PC-9 (cell line): ENCODE results near the gene CALD1. TPM values are rescaled to one million over a fixed set of nuclear protein-coding genes. Genes with fewer than 3 reads are reported as not detected.

Experiments used
- BruUV-seq: library from RNA; stranded (reverse); fragments of 400-500 nt; replicated peaks from 2 replicates; lab custom pipeline; 2021; lab: Mats Ljungman, UMichigan
- CTCF ChIA-PET: fragments of 300-600 bp; sonication (Branson Sonifier 250); formaldehyde crosslinking; loops from one replicate; lab custom pipeline; 2022; ENCODE audit warnings: antibody characterized with exemption; lab: Charles Lee
- POLR2A ChIA-PET: fragments of 300-600 bp; sonication (Branson Sonifier 250); formaldehyde crosslinking; loops from one replicate; lab custom pipeline; 2022; ENCODE audit warnings: antibody characterized with exemption; ENCODE audit not compliant: unreplicated experiment; lab: Charles Lee
- DNase-seq, 2 experiments: peaks; one replicate each; pipeline versions ENCODE4 v3.0.0 to v3.0.0-alpha.2; 2015 to 2022; ENCODE audit warnings: mixed read lengths in 1 of 2
- H2AFZ ChIP-seq: fragments of 200-600 bp; sonication (generic); 2 replicates; pipeline ENCODE4 v1.8.1; 2017; ENCODE audit warnings: antibody characterized with exemption
- H3F3A ChIP-seq: fragments of 200-600 bp; sonication (generic); 2 replicates; pipeline ENCODE4 v1.8.1; 2017; ENCODE audit warnings: antibody characterized with exemption, mild to moderate bottlenecking, low read depth; ENCODE audit not compliant: insufficient read depth
- H3K27ac ChIP-seq: fragments of 200-600 bp; sonication (generic); 2 replicates; pipeline ENCODE4 v1.6.1; 2016; ENCODE audit warnings: mixed run types
- H3K27me3 ChIP-seq: fragments of 200-600 bp; sonication (generic); 2 replicates; pipeline ENCODE4 v1.6.1; 2016; ENCODE audit warnings: low read depth, mixed run types; ENCODE audit not compliant: insufficient read depth
- H3K36me3 ChIP-seq: fragments of 200-600 bp; sonication (generic); 2 replicates; pipeline ENCODE4 v1.6.1; 2016; ENCODE audit warnings: low read depth, mixed run types
- H3K4me1 ChIP-seq: fragments of 200-600 bp; sonication (generic); replicated peaks from 2 replicates; pipeline ENCODE4 v1.6.1; 2016; ENCODE audit warnings: mixed run types; ENCODE audit not compliant: insufficient read depth
- H3K4me2 ChIP-seq: fragments of 200-600 bp; sonication (generic); 2 replicates; pipeline ENCODE4 v1.6.1; 2017; ENCODE audit warnings: mixed run types
- H3K4me3 ChIP-seq: fragments of 200-600 bp; sonication (generic); 2 replicates; pipeline ENCODE4 v1.6.1; 2016; ENCODE audit warnings: mixed run types
- H3K79me2 ChIP-seq: fragments of 200-600 bp; sonication (generic); 2 replicates; pipeline ENCODE4 v1.6.1; 2017; ENCODE audit warnings: low read depth, mixed run types
- H3K9me2 ChIP-seq: fragments of 200-600 bp; sonication (generic); 2 replicates; pipeline ENCODE4 v1.8.1; 2017; ENCODE audit warnings: mild to moderate bottlenecking; ENCODE audit not compliant: insufficient read depth
- H3K9me3 ChIP-seq: fragments of 200-600 bp; sonication (generic); 2 replicates; pipeline ENCODE4 v1.8.1; 2016; ENCODE audit warnings: low read depth; ENCODE audit not compliant: insufficient read depth
- H4K20me1 ChIP-seq: fragments of 200-600 bp; sonication (generic); 2 replicates; pipeline ENCODE4 v1.8.1; 2017; ENCODE audit not compliant: insufficient read depth
- EZH2 ChIP-seq: fragments of 200-600 bp; sonication (generic); IDR thresholded peaks from 2 replicates; pipeline ENCODE4 v1.8.0; 2017; ENCODE audit warnings: antibody characterized with exemption, low read depth
- intact Hi-C: fragments of 100-400 bp; cut with micrococcal nuclease; formaldehyde crosslinking; loops from one replicate; pipeline ENCODE4 v1.10.0; 2022; ENCODE audit not compliant: unreplicated experiment
- total RNA-seq: library from RNA; stranded (reverse); gene quantifications from 2 replicates; pipeline ENCODE4 v1.2.3, GENCODE V29; 2021
- TF ChIP-seq, protein P1 (sequence below): fragments of 200-600 bp; sonication (generic); conservative IDR thresholded peaks from 2 replicates; pipeline ENCODE4 v1.6.1; 2017; ENCODE audit warnings: mixed run types, antibody characterized with exemption, mild to moderate bottlenecking, moderate library complexity

CALD1 gene
- total RNA-seq, 1 experiment from 2014 or later: 84.4 TPM

DNA sequence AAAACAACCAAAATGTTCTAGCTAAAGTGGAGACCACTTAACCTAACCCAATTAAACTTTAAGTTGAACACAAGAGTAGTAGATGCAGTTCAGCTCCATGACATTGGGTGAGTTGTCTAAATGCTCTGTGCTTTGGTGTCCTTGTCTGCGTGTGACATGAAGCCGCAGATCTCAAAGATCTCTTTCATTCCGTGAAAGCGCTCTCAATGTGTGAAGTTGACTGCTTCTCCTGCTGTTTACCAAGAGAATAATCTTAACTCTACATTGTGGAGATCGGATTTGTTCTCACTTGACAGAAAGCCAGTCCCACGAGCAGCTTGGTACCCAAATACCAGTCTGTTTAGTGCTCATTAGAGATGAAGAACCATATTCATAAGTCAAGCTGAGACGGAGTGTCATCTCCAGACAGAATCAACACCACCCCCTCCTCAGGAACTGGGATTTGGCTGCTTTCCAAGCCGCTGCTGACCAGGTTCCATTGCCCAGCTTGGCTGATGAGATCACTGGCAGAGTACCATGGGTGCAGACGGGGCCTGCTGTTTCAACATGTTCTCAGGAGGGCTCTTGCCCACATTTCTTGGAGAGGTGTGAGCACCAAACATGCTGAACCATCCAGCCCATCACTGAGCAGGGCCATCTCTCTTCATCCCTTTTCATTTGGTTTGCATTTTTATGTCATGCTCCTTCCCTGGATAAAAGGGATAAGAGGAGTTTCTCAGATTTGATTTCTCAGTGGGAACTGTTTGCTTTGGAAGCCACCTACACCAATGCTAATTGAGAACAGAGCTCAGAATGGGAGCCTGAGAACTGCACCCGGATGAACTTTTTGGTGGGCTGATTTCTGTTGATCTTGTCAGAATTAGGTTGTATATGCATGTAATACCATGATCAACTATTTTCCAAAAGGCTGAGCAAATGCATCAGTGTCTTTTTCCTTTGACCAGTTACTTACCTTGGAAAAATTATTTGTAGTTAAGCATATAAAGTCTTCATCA, 111.1 kb downstream of the CALD1 start:
- Histone ChIP-seq H3K4me1 (peaks cover 51% of the 10 kb centered on the region), H3K4me2 (peak overlapping the region; percentile 92), H3K9me2 (no peaks in the 10 kb centered on the region), H4K20me1 (no peaks in the 10 kb centered on the region), H3K4me3 (peak overlapping the region; percentile 63; the same call in 1 of the 2 replicates), H3K27me3 (no peaks in the 10 kb centered on the region), H3F3A (peaks cover 21% of the 10 kb centered on the region), H2AFZ (peak overlapping the region; percentile 83; the same call in 1 of the 2 replicates), H3K79me2 (peaks cover 23% of the 10 kb centered on the region), H3K36me3 (no peaks in the 10 kb centered on the region), H3K27ac (no peak overlapping the region), H3K9me3 (peaks cover 4% of the 10 kb centered on the region; the same call in 1 of the 2 replicates)
- intact Hi-C loops: loop anchor here (1.0 to 5.0 kb wide), 4 partner anchors 52 to 280 kb away; partner anchors contain the start of genes CALD1 and CYREN
- TF ChIP-seq EZH2: no peak
- TF ChIP-seq, protein P1, sequence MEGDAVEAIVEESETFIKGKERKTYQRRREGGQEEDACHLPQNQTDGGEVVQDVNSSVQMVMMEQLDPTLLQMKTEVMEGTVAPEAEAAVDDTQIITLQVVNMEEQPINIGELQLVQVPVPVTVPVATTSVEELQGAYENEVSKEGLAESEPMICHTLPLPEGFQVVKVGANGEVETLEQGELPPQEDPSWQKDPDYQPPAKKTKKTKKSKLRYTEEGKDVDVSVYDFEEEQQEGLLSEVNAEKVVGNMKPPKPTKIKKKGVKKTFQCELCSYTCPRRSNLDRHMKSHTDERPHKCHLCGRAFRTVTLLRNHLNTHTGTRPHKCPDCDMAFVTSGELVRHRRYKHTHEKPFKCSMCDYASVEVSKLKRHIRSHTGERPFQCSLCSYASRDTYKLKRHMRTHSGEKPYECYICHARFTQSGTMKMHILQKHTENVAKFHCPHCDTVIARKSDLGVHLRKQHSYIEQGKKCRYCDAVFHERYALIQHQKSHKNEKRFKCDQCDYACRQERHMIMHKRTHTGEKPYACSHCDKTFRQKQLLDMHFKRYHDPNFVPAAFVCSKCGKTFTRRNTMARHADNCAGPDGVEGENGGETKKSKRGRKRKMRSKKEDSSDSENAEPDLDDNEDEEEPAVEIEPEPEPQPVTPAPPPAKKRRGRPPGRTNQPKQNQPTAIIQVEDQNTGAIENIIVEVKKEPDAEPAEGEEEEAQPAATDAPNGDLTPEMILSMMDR: no peak
- POLR2A ChIA-PET: interaction anchor here (0.6 to 0.7 kb wide), 5 partner anchors 9 to 1104 kb away, joined by 4 to 11 read pairs (median 7); no protein-coding TSS in a partner anchor
- CTCF ChIA-PET: no interaction called here
- BruUV-seq: no TSS peak
- DNase-seq: no peak

DNA sequence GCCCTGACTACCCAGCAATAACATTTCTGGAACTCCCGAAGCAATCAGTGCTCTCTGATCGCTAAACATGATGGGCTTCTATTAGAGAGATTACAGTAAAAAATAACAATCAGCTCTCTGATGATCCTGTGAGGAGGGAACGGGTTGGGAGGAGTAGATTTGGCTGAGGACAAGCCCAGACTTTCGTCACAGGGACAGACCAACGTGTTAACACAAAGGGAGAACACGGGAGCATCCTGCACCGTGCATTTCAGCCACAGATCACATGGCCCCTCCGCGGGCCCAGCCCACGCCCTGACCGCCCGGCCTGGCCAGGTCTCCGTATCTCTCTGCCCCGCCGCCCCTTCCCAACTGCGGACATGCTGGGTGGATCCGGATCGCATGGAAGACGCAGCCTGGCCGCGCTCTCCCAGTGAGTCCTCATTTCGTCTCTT, 111.8 kb downstream of the CALD1 start:
- Histone ChIP-seq H3K27me3 (no peaks in the 10 kb centered on the region), H3K4me3 (peak overlapping the region; percentile 63), H3K4me1 (peaks cover 43% of the 10 kb centered on the region), H2AFZ (peak overlapping the region; percentile 83), H3K9me3 (peaks cover 10% of the 10 kb centered on the region; the same call in 1 of the 2 replicates), H4K20me1 (no peaks in the 10 kb centered on the region), H3F3A (peaks cover 14% of the 10 kb centered on the region), H3K36me3 (no peaks in the 10 kb centered on the region), H3K9me2 (no peaks in the 10 kb centered on the region), H3K27ac (peak overlapping the region; percentile 43), H3K79me2 (peaks cover 23% of the 10 kb centered on the region), H3K4me2 (peak overlapping the region; percentile 92)
- POLR2A ChIA-PET: interaction anchor here (0.6 to 0.7 kb wide), 4 partner anchors 8 to 1103 kb away, joined by 4 to 11 read pairs (median 6); no protein-coding TSS in a partner anchor
- TF ChIP-seq EZH2: no peak
- TF ChIP-seq, protein P1: no peak
- intact Hi-C loops: loop anchor here (1.0 to 5.0 kb wide), 4 partner anchors 51 to 279 kb away; partner anchors contain the start of genes CALD1 and CYREN
- DNase-seq: peak; percentile 85 to 89
- CTCF ChIA-PET: no interaction called here
- no TSS peak for BruUV-seq
